GM18511 (cell line): ENCODE results near the gene SMIM36.
"Not testable (repeated sequence)": the region's sequence is repeated elsewhere in the genome, so short reads cannot be mapped to it uniquely, and the experiment has no call there.

Source experiments
- ATAC-seq: cut with Tn5 transposase; IDR thresholded peaks from one replicate; pipeline ENCODE4 v1.9.1; 2021; ENCODE audit warnings: mild to moderate bottlenecking, moderate library complexity; ENCODE audit not compliant: unreplicated experiment

Gene SMIM36

GRCh38 chr17:55456307-55457240 lies 54.7 kb downstream of the SMIM36 start:
- no peak for ATAC-seq

GRCh38 chr17:55454906-55455474 lies 56.3 kb downstream of the SMIM36 start:
- no peak for ATAC-seq

- ATAC-seq: no peak
These were observed 57.3 kb downstream of the SMIM36 start for GRCh38 chr17:55453839-55454557.

- peak; percentile 80 for ATAC-seq
These were observed 59.0 kb downstream of the SMIM36 start for GRCh38 chr17:55452139-55452790.

- ATAC-seq: no peak
These were observed 59.5 kb downstream of the SMIM36 start for GRCh38 chr17:55451758-55452138.

- no peak for ATAC-seq
These were observed 60.0 kb downstream of the SMIM36 start for GRCh38 chr17:55451203-55451641.

- ATAC-seq: no peak
These were observed 60.9 kb downstream of the SMIM36 start for GRCh38 chr17:55450232-55450825.

- no peak for ATAC-seq
These were observed 62.6 kb downstream of the SMIM36 start for GRCh38 chr17:55448681-55449080.

- ATAC-seq: no peak
These were observed 64.6 kb downstream of the SMIM36 start for GRCh38 chr17:55446581-55447205.

GRCh38 chr17:55446004-55446403 lies 65.2 kb downstream of the SMIM36 start:
- ATAC-seq: not testable (repeated sequence)

- ATAC-seq: peak; percentile 87
These were observed 66.5 kb downstream of the SMIM36 start for GRCh38 chr17:55444471-55445441.

GRCh38 chr17:55443904-55444303 lies 67.3 kb downstream of the SMIM36 start:
- no peak for ATAC-seq

- ATAC-seq: no peak
These were observed 68.1 kb downstream of the SMIM36 start for GRCh38 chr17:55442953-55443683.

- no peak for ATAC-seq
These were observed 68.8 kb downstream of the SMIM36 start for GRCh38 chr17:55442462-55442861.

- no peak for ATAC-seq
These were observed 69.7 kb downstream of the SMIM36 start for GRCh38 chr17:55441544-55441943.

GRCh38 chr17:55440391-55440790 lies 70.9 kb downstream of the SMIM36 start:
- ATAC-seq: no peak

- peak; percentile 77 for ATAC-seq
These were observed 74.1 kb downstream of the SMIM36 start for GRCh38 chr17:55437159-55437605.
